HepG2 (cell line): ENCODE measurements around the gene TMEM143. TPM values are rescaled to one million over a fixed set of nuclear protein-coding genes. Genes with fewer than 3 reads are reported as not detected.

Experiments
- ATF7-NPFF ChIP-seq: sonication (generic); formaldehyde crosslinking; IDR thresholded peaks from 2 replicates; pipeline ENCODE4 v1.8.1; 2023; ENCODE audit warnings: mild to moderate bottlenecking, low read depth, missing genetic modification reagents, moderate library complexity
- CCDC6 ChIP-seq: sonication (generic); formaldehyde crosslinking; IDR thresholded peaks from 2 replicates; pipeline ENCODE4 v1.8.1; 2022; ENCODE audit warnings: mild to moderate bottlenecking, missing genetic modification reagents, moderate library complexity
- FOXJ3 ChIP-seq: sonication (generic); formaldehyde crosslinking; IDR thresholded peaks from 2 replicates; pipeline ENCODE4 v1.4.0; 2020; ENCODE audit warnings: missing genetic modification reagents, mild to moderate bottlenecking, borderline replicate concordance
- LBX2 ChIP-seq: sonication (generic); formaldehyde crosslinking; IDR thresholded peaks from 2 replicates; pipeline ENCODE4 v1.5.0; 2020; ENCODE audit warnings: missing genetic modification reagents, mild to moderate bottlenecking, borderline replicate concordance
- MTF1 ChIP-seq: sonication (generic); formaldehyde crosslinking; IDR thresholded peaks from 2 replicates; pipeline ENCODE4 v1.5.0; 2020; ENCODE audit warnings: missing genetic modification reagents
- MXD4 ChIP-seq: IDR thresholded peaks from 2 replicates; pipeline ENCODE4 v1.6.1; 2016; ENCODE audit warnings: mild to moderate bottlenecking, missing biosample characterization, missing genetic modification reagents
- NFE2L2 ChIP-seq: fragments of 150-350 bp; IDR thresholded peaks from 2 replicates; pipeline ENCODE4 v1.6.1; 2014; ENCODE audit warnings: low read length
- RAD51 ChIP-seq: fragments of 450-650 bp; IDR thresholded peaks from 2 replicates; pipeline ENCODE4 v1.6.1; 2016; ENCODE audit warnings: borderline replicate concordance
- SMC3 ChIP-seq: IDR thresholded peaks from 2 replicates; pipeline ENCODE4 v1.6.1; 2011; ENCODE audit warnings: low read length, improper control_type of control experiment
- TERF1 ChIP-seq: sonication (generic); formaldehyde crosslinking; IDR thresholded peaks from 2 replicates; pipeline ENCODE4 v1.8.0; 2022; ENCODE audit warnings: mild to moderate bottlenecking, missing genetic modification reagents, moderate library complexity
- ZBTB44 ChIP-seq: sonication (generic); formaldehyde crosslinking; IDR thresholded peaks from 2 replicates; pipeline ENCODE4 v1.4.0; 2020; ENCODE audit warnings: missing genetic modification reagents
- ZFP36L1 ChIP-seq: sonication (generic); formaldehyde crosslinking; IDR thresholded peaks from 2 replicates; pipeline ENCODE4 v1.8.0; 2022; ENCODE audit warnings: mild to moderate bottlenecking, missing genetic modification reagents, moderate library complexity
- ZNF142 ChIP-seq: sonication (generic); formaldehyde crosslinking; IDR thresholded peaks from 2 replicates; pipeline ENCODE4 v1.4.0; 2020; ENCODE audit warnings: missing genetic modification reagents
- ZNF460 ChIP-seq: sonication (generic); formaldehyde crosslinking; IDR thresholded peaks from 2 replicates; pipeline ENCODE4 v1.5.1; 2020; ENCODE audit warnings: missing genetic modification reagents, mild to moderate bottlenecking, borderline replicate concordance
- ZNF576 ChIP-seq: sonication (generic); formaldehyde crosslinking; IDR thresholded peaks from 2 replicates; pipeline ENCODE4 v1.4.0; 2020; ENCODE audit warnings: mild to moderate bottlenecking, missing genetic modification reagents
- ZNF839 ChIP-seq: sonication (generic); formaldehyde crosslinking; IDR thresholded peaks from 2 replicates; pipeline ENCODE4 v1.4.0; 2020; ENCODE audit warnings: missing genetic modification reagents, mild to moderate bottlenecking, borderline replicate concordance
- ZXDC ChIP-seq: sonication (generic); formaldehyde crosslinking; IDR thresholded peaks from 2 replicates; pipeline ENCODE4 v1.5.0; 2020; ENCODE audit warnings: mild to moderate bottlenecking, missing genetic modification reagents
- polyA plus RNA-seq, 8 experiments: library from polyadenylated mRNA; depleted of rRNA in 3 of 8; stranded (reverse) in 7 of 8; unstranded in 1 of 8; fragments of >200 nt; fragmentation: Illumina TruSeq in 4 of 8; extraction: Trizol in 4 of 8; gene quantifications; 2 replicates each; pipeline versions ENCODE4 v1.2.1 to v1.2.3, GENCODE V29; 2011 to 2016; ENCODE audit warnings: low read depth in 4 of 8, missing spikeins in 1 of 8, mixed read lengths in 1 of 8; ENCODE audit not compliant: insufficient read depth in 1 of 8
- total RNA-seq, 5 experiments: library from RNA; depleted of rRNA; stranded (reverse); fragments of >200 nt; fragmentation: Illumina TruSeq; extraction: Trizol; gene quantifications; 2 replicates each; pipeline ENCODE4 v1.2.3, GENCODE V29; 2016; ENCODE audit warnings: low read depth in 1 of 5

TMEM143 gene
- total and polyA plus RNA-seq, 2 of the 13 experiments (the other 11 are each of a cell fraction or from before 2014, with no cell fraction given): 7.7 to 11.3 TPM

GRCh38 chr19:48354332-48354992, 9.3 kb downstream of the TMEM143 start (continued):
- TF ChIP-seq LBX2 (CRISPR knock-in tag) (no peak), ZNF576 (CRISPR knock-in tag) (no peak), SMC3 (no peak), CCDC6 (no peak), ZXDC (CRISPR knock-in tag) (no peak), ZNF460 (CRISPR knock-in tag) (peak; percentile 67; the same call in 1 of the 2 replicates), ZNF142 (CRISPR knock-in tag) (no peak), ZFP36L1 (CRISPR knock-in tag) (no peak), TERF1 (CRISPR knock-in tag) (no peak), RAD51 (no peak), ATF7-NPFF (CRISPR knock-in tag) (no peak), NFE2L2 (peak; percentile 97), ZBTB44 (no peak), FOXJ3 (peak; percentile 88), MTF1 (CRISPR knock-in tag) (no peak), ZNF839 (CRISPR knock-in tag) (no peak), MXD4 (peak; percentile 80; the same call in 1 of the 2 replicates)
